NCI-H524 treated with DMSO at 0.1 percent for 48 hours (cell line): ENCODE results near the gene FOXJ3.
"Not testable (repeated sequence)": the region's sequence is repeated elsewhere in the genome, so short reads cannot be mapped to it uniquely, and the experiment has no call there.

Experiments used
- DNase-seq: peaks from one replicate; lab custom pipeline; 2025; lab: John Stamatoyannopoulos, UW

Gene FOXJ3

GRCh38 chr1:42251042-42251441, 84.0 kb downstream of the FOXJ3 start:
- no peak for DNase-seq

- no peak for DNase-seq
Measured at GRCh38 chr1:42250164-42250563, 84.9 kb downstream of the FOXJ3 start.

GRCh38 chr1:42240966-42241755, 93.9 kb downstream of the FOXJ3 start:
- DNase-seq, result no peak

GRCh38 chr1:42239555-42239954, 95.5 kb downstream of the FOXJ3 start:
- DNase-seq, result no peak

- no peak for DNase-seq
Measured at GRCh38 chr1:42239041-42239440, 96.0 kb downstream of the FOXJ3 start.

GRCh38 chr1:42231253-42231652, 103.8 kb downstream of the FOXJ3 start:
- no peak for DNase-seq

- no peak for DNase-seq
Measured at GRCh38 chr1:42228938-42229337, 106.1 kb downstream of the FOXJ3 start.

GRCh38 chr1:42223036-42223435, 112.0 kb downstream of the FOXJ3 start:
- DNase-seq, result no peak

- no peak for DNase-seq
Measured at GRCh38 chr1:42221952-42222606, 113.0 kb downstream of the FOXJ3 start.

- no peak for DNase-seq
Measured at GRCh38 chr1:42221456-42221855, 113.6 kb downstream of the FOXJ3 start.

GRCh38 chr1:42219627-42220026, 115.4 kb downstream of the FOXJ3 start:
- no peak for DNase-seq

- DNase-seq, result no peak
Measured at GRCh38 chr1:42214447-42214871, 120.6 kb downstream of the FOXJ3 start.

- no peak for DNase-seq
Measured at GRCh38 chr1:42211224-42211623, 123.8 kb downstream of the FOXJ3 start.

GRCh38 chr1:42210421-42211133, 124.5 kb downstream of the FOXJ3 start:
- DNase-seq, result no peak

GRCh38 chr1:42209526-42210251, 125.3 kb downstream of the FOXJ3 start:
- no peak for DNase-seq

- not testable (repeated sequence) for DNase-seq
Measured at GRCh38 chr1:42206930-42207329, 128.1 kb downstream of the FOXJ3 start.

- DNase-seq, result no peak
Measured at GRCh38 chr1:42206164-42206563, 128.9 kb downstream of the FOXJ3 start.

GRCh38 chr1:42201986-42202385, 133.0 kb downstream of the FOXJ3 start:
- no peak for DNase-seq

GRCh38 chr1:42198251-42198650, 136.8 kb downstream of the FOXJ3 start:
- no peak for DNase-seq

- DNase-seq, result no peak
Measured at GRCh38 chr1:42195841-42196240, 139.2 kb downstream of the FOXJ3 start.

GRCh38 chr1:42192106-42192505, 142.9 kb downstream of the FOXJ3 start:
- no peak for DNase-seq

GRCh38 chr1:42191319-42191718, 143.7 kb downstream of the FOXJ3 start:
- DNase-seq, result no peak
